IMR-90 (cell line): Measurements from ENCODE around the gene SH3RF3. TPM values are rescaled to one million over a fixed set of nuclear protein-coding genes. Genes with fewer than 3 reads are reported as not detected.

Source experiments
- ATAC-seq: fragments of 200-7000 bp; cut with Tn5 transposase; 2 replicates; pipeline ENCODE4 v1.9.1; 2020; ENCODE audit warnings: low read depth, mild to moderate bottlenecking, moderate library complexity
- BruUV-seq: library from RNA; stranded (reverse); fragments of 400-500 nt; replicated peaks from 2 replicates; lab custom pipeline; 2021; lab: Mats Ljungman, UMichigan
- CTCF ChIA-PET: fragments of 300-600 bp; formaldehyde crosslinking; extraction: SDS; loops from one replicate; lab custom pipeline; 2021; ENCODE audit warnings: antibody characterized with exemption; lab: Yijun Ruan, JAX
- POLR2A ChIA-PET: fragments of 300-600 bp; sonication (Branson Sonifier 250); formaldehyde crosslinking; loops from one replicate; lab custom pipeline; 2022; ENCODE audit warnings: antibody characterized with exemption; ENCODE audit not compliant: unreplicated experiment; lab: Charles Lee
- DNase-seq: peaks from one replicate; pipeline ENCODE4 v3.0.0; 2013
- H2AFZ ChIP-seq: replicated peaks from 2 replicates; pipeline ENCODE3; 2013; ENCODE audit warnings: low read length, mild to moderate bottlenecking; ENCODE audit not compliant: poor library complexity
- H2AK5ac ChIP-seq: 2 replicates; pipeline ENCODE4 v1.6.1; 2013; ENCODE audit warnings: low read depth, low read length, inconsistent platforms
- H2AK9ac ChIP-seq: replicated peaks from 2 replicates; pipeline ENCODE3; 2013; ENCODE audit warnings: mild to moderate bottlenecking, low read depth, low read length, moderate library complexity; ENCODE audit not compliant: poor library complexity
- H2BK120ac ChIP-seq: 2 replicates; pipeline ENCODE4 v1.6.1; 2013; ENCODE audit warnings: low read depth, low read length, inconsistent platforms
- H2BK15ac ChIP-seq: 3 replicates; pipeline ENCODE4 v1.6.1; 2013; ENCODE audit warnings: low read depth, low read length, inconsistent platforms
- H2BK20ac ChIP-seq: 2 replicates; pipeline ENCODE4 v1.6.1; 2013; ENCODE audit warnings: low read depth, mild to moderate bottlenecking, inconsistent platforms, low read length, moderate library complexity
- H2BK5ac ChIP-seq: 2 replicates; pipeline ENCODE4 v1.6.1; 2013; ENCODE audit warnings: mild to moderate bottlenecking, low read depth, low read length, inconsistent platforms; ENCODE audit not compliant: poor library complexity, severe bottlenecking
- H3K14ac ChIP-seq: replicated peaks from 2 replicates; pipeline ENCODE4 v1.6.1; 2013; ENCODE audit warnings: low read depth, low read length, inconsistent platforms
- H3K18ac ChIP-seq: 2 replicates; pipeline ENCODE4 v1.6.1; 2013; ENCODE audit warnings: low read depth, low read length, control low read depth
- H3K23ac ChIP-seq: 2 replicates; pipeline ENCODE4 v1.6.1; 2013; ENCODE audit warnings: low read depth, low read length, inconsistent platforms
- H3K27ac ChIP-seq: 2 replicates; pipeline ENCODE4 v1.5.1; 2013; ENCODE audit warnings: mild to moderate bottlenecking, control low read depth, low read length; ENCODE audit not compliant: insufficient read depth
- H3K27me3 ChIP-seq: 2 replicates; pipeline ENCODE4 v1.6.1; 2013; ENCODE audit warnings: low read length; ENCODE audit not compliant: control insufficient read depth, insufficient read depth
- H3K36me3 ChIP-seq: 2 replicates; pipeline ENCODE4 v1.6.1; 2013; ENCODE audit warnings: low read length, mixed read lengths; ENCODE audit not compliant: control insufficient read depth, insufficient read depth
- H3K4ac ChIP-seq: 2 replicates; pipeline ENCODE4 v1.6.1; 2013; ENCODE audit warnings: low read depth, low read length, inconsistent platforms
- H3K4me1 ChIP-seq: 2 replicates; pipeline ENCODE4 v1.6.1; 2013; ENCODE audit warnings: low read length, mixed read lengths; ENCODE audit not compliant: control insufficient read depth, insufficient read depth
- H3K4me2 ChIP-seq: 2 replicates; pipeline ENCODE4 v1.6.1; 2013; ENCODE audit warnings: low read depth, mild to moderate bottlenecking, control low read depth, low read length, moderate library complexity
- H3K4me3 ChIP-seq: 2 replicates; pipeline ENCODE4 v1.5.1; 2013; ENCODE audit warnings: low read depth, mild to moderate bottlenecking, control low read depth, low read length, moderate library complexity; ENCODE audit not compliant: insufficient read depth
- H3K56ac ChIP-seq: 2 replicates; pipeline ENCODE4 v1.6.1; 2013; ENCODE audit warnings: low read length, inconsistent platforms; ENCODE audit not compliant: insufficient read depth; ENCODE audit errors: extremely low read depth
- H3K79me1 ChIP-seq, 2 experiments: 2 replicates each; pipeline ENCODE4 v1.6.1; 2013; ENCODE audit warnings: low read length in 2 of 2, inconsistent platforms in 1 of 2, low read depth in 1 of 2
- H3K9ac ChIP-seq: 2 replicates; pipeline ENCODE4 v1.6.1; 2013; ENCODE audit warnings: low read depth, low read length, control low read depth
- H3K9me1 ChIP-seq: 2 replicates; pipeline ENCODE4 v1.6.1; 2013; ENCODE audit warnings: low read length, inconsistent platforms; ENCODE audit not compliant: insufficient read depth
- H3K9me3 ChIP-seq: 2 replicates; pipeline ENCODE4 v1.6.1; 2013; ENCODE audit warnings: low read length; ENCODE audit not compliant: control insufficient read depth, insufficient read depth
- H4K20me1 ChIP-seq: 2 replicates; pipeline ENCODE4 v1.6.1; 2013; ENCODE audit warnings: low read length, inconsistent platforms; ENCODE audit not compliant: insufficient read depth
- H4K5ac ChIP-seq: 2 replicates; pipeline ENCODE4 v1.6.1; 2013; ENCODE audit warnings: mild to moderate bottlenecking, low read depth, low read length, control low read depth
- H4K8ac ChIP-seq, 2 experiments: 2 replicates each; pipeline ENCODE4 v1.6.1; 2013; ENCODE audit warnings: low read depth in 2 of 2, low read length in 2 of 2, control low read depth in 1 of 2, inconsistent platforms in 1 of 2
- H4K91ac ChIP-seq: 2 replicates; pipeline ENCODE4 v1.6.1; 2013; ENCODE audit warnings: low read depth, low read length, inconsistent platforms; ENCODE audit not compliant: insufficient read depth
- MAFK ChIP-seq: IDR thresholded peaks from 2 replicates; pipeline ENCODE4 v1.6.1; 2012; ENCODE audit warnings: low read depth, low read length, improper control_type of control experiment
- MAZ ChIP-seq: IDR thresholded peaks from 2 replicates; pipeline ENCODE4 v1.6.1; 2012; ENCODE audit warnings: low read depth, mild to moderate bottlenecking, low read length, improper control_type of control experiment, moderate library complexity, borderline replicate concordance
- RAD21 ChIP-seq: IDR thresholded peaks from 2 replicates; pipeline ENCODE4 v1.6.1; 2012; ENCODE audit warnings: low read length, improper control_type of control experiment
- SMC3 ChIP-seq: fragments of 150-350 bp; IDR thresholded peaks from 2 replicates; pipeline ENCODE4 v1.6.1; 2016; ENCODE audit warnings: low read depth, mild to moderate bottlenecking, antibody characterized with exemption, low read length, moderate library complexity
- WGBS, 2 experiments: methylation state at CpG; one replicate each; pipeline versions ENCODE4 v1.1.5 to v1.1.7; 2013; ENCODE audit warnings: missing lambda C conversion rate in 2 of 2; ENCODE audit not compliant: insufficient read length in 1 of 2; ENCODE audit errors: extremely low coverage in 2 of 2; 5-methylcytosine and 5-hydroxymethylcytosine counted together
- dilution Hi-C: fragments of 300-500 bp; cut with HindIII; formaldehyde crosslinking; loops from one replicate; pipeline ENCODE4 v1.14.3; 2018; ENCODE audit warnings: low sequenced_read_pairs; ENCODE audit not compliant: unreplicated experiment
- in situ Hi-C: fragments of 300-500 bp; cut with MboI; formaldehyde crosslinking; loops from 3 replicates; pipeline ENCODE4 v1.14.3; 2019; ENCODE audit warnings: low sequenced_read_pairs, inconsistent platforms, mixed read lengths
- intact Hi-C: fragments of 100-400 bp; cut with micrococcal nuclease; formaldehyde crosslinking; loops from 2 replicates; pipeline ENCODE4 v1.10.0; 2022
- polyA plus RNA-seq, 3 experiments: library from polyadenylated mRNA; depleted of rRNA; stranded (reverse); fragments of >200 nt; gene quantifications; 2 replicates each; pipeline ENCODE4 v1.2.3, GENCODE V29; 2012; ENCODE audit warnings: low replicate concordance in 1 of 3
- total RNA-seq: library from RNA; depleted of rRNA; stranded (reverse); fragments of >200 nt; gene quantifications from 2 replicates; pipeline ENCODE4 v1.2.3, GENCODE V29; 2012
- TF ChIP-seq, protein P1 (sequence below): conservative IDR thresholded peaks from 2 replicates; pipeline ENCODE4 v1.5.1; 2012; ENCODE audit warnings: mild to moderate bottlenecking, low read depth, low read length, improper control_type of control experiment

SH3RF3 gene
- total and polyA plus RNA-seq, 2 of the 4 experiments (the other 2 are of a cell fraction), result 3.4 to 5.3 TPM

- Histone ChIP-seq H3K4me3 (no peak overlapping the region), H4K8ac (no peak overlapping the region), H2AK5ac (0 out of 2 replicates have a peak overlapping the region, but pooled peaks have one; percentile 29), H2BK5ac (no peak overlapping the region), H3K36me3 (no peaks in the 10 kb centered on the region), H4K5ac (no peak overlapping the region), H2BK120ac (no peak overlapping the region), H2BK15ac (no peak overlapping the region), H3K56ac (no peak overlapping the region), H3K9me1 (peaks cover 30% of the 10 kb centered on the region), H4K20me1 (peaks cover 76% of the 10 kb centered on the region), H3K14ac (no peak overlapping the region), H3K9me3 (no peaks in the 10 kb centered on the region), H2BK20ac (no peak overlapping the region), H3K4me2 (no peak overlapping the region), H3K18ac (no peak overlapping the region), H3K9ac (no peak overlapping the region), H3K27ac (no peak overlapping the region), H3K4ac (no peak overlapping the region), H3K79me1 (peaks cover 44 to 91% of the 10 kb centered on the region in 2 experiments), H3K23ac (no peak overlapping the region), H2AK9ac (no peak overlapping the region), H4K91ac (no peak overlapping the region), H3K4me1 (peaks cover 30% of the 10 kb centered on the region), H3K27me3 (no peaks in the 10 kb centered on the region), H2AFZ (no peak overlapping the region)
- dilution Hi-C loops, result no loop called here
- ChIA-PET POLR2A (no interaction called here), CTCF (interaction anchor here (0.5 kb wide), 1 partner anchor 810 kb away, joined by 4 read pairs; no protein-coding TSS in a partner anchor)
- BruUV-seq, result no TSS peak
- no CpG with 5 or more reads among the region's 8 CpGs for WGBS, 2 experiments
- in situ Hi-C loops, result no loop called here
- intact Hi-C loops, result loop anchor here (5.0 kb wide), 2 partner anchors 134 to 251 kb away; partner anchors contain the start of gene SH3RF3
- TF ChIP-seq, protein P1, sequence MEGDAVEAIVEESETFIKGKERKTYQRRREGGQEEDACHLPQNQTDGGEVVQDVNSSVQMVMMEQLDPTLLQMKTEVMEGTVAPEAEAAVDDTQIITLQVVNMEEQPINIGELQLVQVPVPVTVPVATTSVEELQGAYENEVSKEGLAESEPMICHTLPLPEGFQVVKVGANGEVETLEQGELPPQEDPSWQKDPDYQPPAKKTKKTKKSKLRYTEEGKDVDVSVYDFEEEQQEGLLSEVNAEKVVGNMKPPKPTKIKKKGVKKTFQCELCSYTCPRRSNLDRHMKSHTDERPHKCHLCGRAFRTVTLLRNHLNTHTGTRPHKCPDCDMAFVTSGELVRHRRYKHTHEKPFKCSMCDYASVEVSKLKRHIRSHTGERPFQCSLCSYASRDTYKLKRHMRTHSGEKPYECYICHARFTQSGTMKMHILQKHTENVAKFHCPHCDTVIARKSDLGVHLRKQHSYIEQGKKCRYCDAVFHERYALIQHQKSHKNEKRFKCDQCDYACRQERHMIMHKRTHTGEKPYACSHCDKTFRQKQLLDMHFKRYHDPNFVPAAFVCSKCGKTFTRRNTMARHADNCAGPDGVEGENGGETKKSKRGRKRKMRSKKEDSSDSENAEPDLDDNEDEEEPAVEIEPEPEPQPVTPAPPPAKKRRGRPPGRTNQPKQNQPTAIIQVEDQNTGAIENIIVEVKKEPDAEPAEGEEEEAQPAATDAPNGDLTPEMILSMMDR, result peak; percentile 34
- no peak for TF ChIP-seq MAZ
- peak; percentile 45 for TF ChIP-seq RAD21
- TF ChIP-seq MAFK, result no peak
- peak; percentile 26; the same call in 1 of the 2 replicates for TF ChIP-seq SMC3
- ATAC-seq (no peak), DNase-seq (peak; percentile 34)
Observed at GRCh38 chr2:109260886-109261700, 132.1 kb downstream of the SH3RF3 start.
